H1 (cell line): ENCODE measurements around the gene DMBT1. TPM values are rescaled to one million over a fixed set of nuclear protein-coding genes. Genes with fewer than 3 reads are reported as not detected.

Source experiments
- CTCF ChIA-PET: fragments of 300-600 bp; sonication (Branson Sonifier 250); formaldehyde crosslinking; loops from one replicate; lab custom pipeline; 2021; ENCODE audit not compliant: partially characterized antibody; lab: Charles Lee
- POLR2A ChIA-PET: fragments of 300-600 bp; sonication (Branson Sonifier 250); formaldehyde crosslinking; loops from one replicate; lab custom pipeline; 2021; ENCODE audit warnings: inconsistent platforms; ENCODE audit not compliant: partially characterized antibody; lab: Charles Lee
- DNase-seq, 2 experiments: peaks; one replicate each; pipeline versions ENCODE4 v3.0.0 to v3.0.0-alpha.2; 2010 to 2022; ENCODE audit warnings: low spot score in 2 of 2, low read depth in 1 of 2, mixed read lengths in 1 of 2
- FAIRE-seq: peaks from 2 replicates; lab custom pipeline; 2011; peaks lifted over from hg19 to GRCh38; lab: Jason Lieb, UNC
- H2AFZ ChIP-seq: 2 replicates; pipeline ENCODE4 v1.8.1; 2012; ENCODE audit warnings: low read length, inconsistent platforms
- H2AK5ac ChIP-seq: 2 replicates; pipeline ENCODE4 v1.6.1; 2013; ENCODE audit warnings: low read depth, low read length
- H2BK120ac ChIP-seq: replicated peaks from 2 replicates; pipeline ENCODE3; 2013; ENCODE audit warnings: low read depth, low read length, inconsistent platforms
- H2BK12ac ChIP-seq: 2 replicates; pipeline ENCODE4 v1.6.1; 2013; ENCODE audit warnings: low read depth, low read length
- H2BK15ac ChIP-seq: 2 replicates; pipeline ENCODE4 v1.6.1; 2013; ENCODE audit warnings: low read length
- H2BK20ac ChIP-seq: 2 replicates; pipeline ENCODE4 v1.6.1; 2013; ENCODE audit warnings: low read length
- H2BK5ac ChIP-seq: 2 replicates; pipeline ENCODE4 v1.6.1; 2013; ENCODE audit warnings: low read depth, low read length
- H3K14ac ChIP-seq: 2 replicates; pipeline ENCODE4 v1.6.1; 2013; ENCODE audit warnings: inconsistent platforms; ENCODE audit not compliant: insufficient read length
- H3K18ac ChIP-seq: 2 replicates; pipeline ENCODE4 v1.6.1; 2013; ENCODE audit warnings: low read length; ENCODE audit errors: extremely low read depth
- H3K23ac ChIP-seq: 2 replicates; pipeline ENCODE4 v1.6.1; 2013; ENCODE audit warnings: inconsistent platforms; ENCODE audit not compliant: insufficient read length
- H3K23me2 ChIP-seq: 2 replicates; pipeline ENCODE4 v1.6.1; 2013; ENCODE audit warnings: low read depth, low read length
- H3K27ac ChIP-seq: 2 replicates; pipeline ENCODE4 v1.6.1; 2011; ENCODE audit warnings: low read depth, low read length, inconsistent platforms
- H3K27me3 ChIP-seq, 4 experiments: replicated peaks in 1 of 4; 1 replicate in 1 of 4; 2 replicates in 3 of 4; pipeline versions ENCODE4 v1.6.1 to v1.8.1; 2011 to 2013; ENCODE audit warnings: low read length in 3 of 4, mild to moderate bottlenecking in 3 of 4, inconsistent platforms in 2 of 4, mixed read lengths in 2 of 4, moderate library complexity in 1 of 4; ENCODE audit not compliant: control insufficient read depth in 3 of 4, insufficient read depth in 3 of 4; ENCODE audit errors: extremely low read depth in 1 of 4
- H3K36me3 ChIP-seq, 4 experiments: 2 replicates each; pipeline versions ENCODE4 v1.6.1 to v1.8.1; 2011 to 2013; ENCODE audit warnings: mild to moderate bottlenecking in 4 of 4, low read length in 3 of 4, moderate library complexity in 2 of 4, control low read depth in 1 of 4, inconsistent platforms in 1 of 4; ENCODE audit not compliant: insufficient read depth in 4 of 4, control insufficient read depth in 2 of 4
- H3K4ac ChIP-seq: replicated peaks from 2 replicates; pipeline ENCODE3; 2013; ENCODE audit warnings: low read length, low read depth, mixed read lengths, inconsistent platforms; ENCODE audit not compliant: insufficient read length
- H3K4me1 ChIP-seq, 4 experiments: replicated peaks in 1 of 4; 1 replicate in 1 of 4; 2 replicates in 3 of 4; pipeline versions ENCODE4 v1.6.1 to v1.8.1; 2011 to 2013; ENCODE audit warnings: low read length in 3 of 4, inconsistent platforms in 2 of 4, mixed read lengths in 1 of 4; ENCODE audit not compliant: insufficient read depth in 4 of 4, control insufficient read depth in 3 of 4
- H3K4me2 ChIP-seq, 2 experiments: 2 replicates each; pipeline versions ENCODE4 v1.6.1 to v1.8.1; 2011 to 2013; ENCODE audit warnings: low read depth in 2 of 2, low read length in 2 of 2, control low read depth in 1 of 2, inconsistent platforms in 1 of 2, mild to moderate bottlenecking in 1 of 2; ENCODE audit not compliant: insufficient read depth in 1 of 2
- H3K4me3 ChIP-seq, 4 experiments: fragments of 200-600, 300-600 bp in 1 of 4; sonication (generic), shearing (Covaris generic), sonication (Bioruptor Twin) in 1 of 4; 2 replicates each; pipeline versions ENCODE4 v1.5.1 to v1.8.1; 2011 to 2016; ENCODE audit warnings: low read length in 4 of 4, low read depth in 3 of 4, control low read depth in 2 of 4, inconsistent platforms in 2 of 4, mild to moderate bottlenecking in 2 of 4, mixed read lengths in 1 of 4, moderate library complexity in 1 of 4; ENCODE audit not compliant: insufficient read depth in 2 of 4; ENCODE audit errors: extremely low read depth in 1 of 4
- H3K56ac ChIP-seq: replicated peaks from 2 replicates; pipeline ENCODE3; 2013; ENCODE audit warnings: low read depth, mild to moderate bottlenecking, mixed read lengths, low read length, inconsistent platforms; ENCODE audit not compliant: insufficient read length
- H3K79me1 ChIP-seq: 2 replicates; pipeline ENCODE4 v1.6.1; 2013; ENCODE audit warnings: low read depth, low read length, control low read depth
- H3K79me2 ChIP-seq, 2 experiments: 2 replicates each; pipeline versions ENCODE4 v1.6.1 to v1.8.1; 2012 to 2013; ENCODE audit warnings: low read length in 2 of 2, mild to moderate bottlenecking in 2 of 2, inconsistent platforms in 1 of 2; ENCODE audit not compliant: insufficient read depth in 2 of 2, control insufficient read depth in 1 of 2
- H3K9ac ChIP-seq, 4 experiments: replicated peaks in 1 of 4; 1 replicate in 1 of 4; 2 replicates in 3 of 4; pipeline versions ENCODE4 v1.6.1 to v1.8.1; 2011 to 2013; ENCODE audit warnings: low read depth in 3 of 4, low read length in 3 of 4, control low read depth in 2 of 4, mild to moderate bottlenecking in 2 of 4, moderate library complexity in 2 of 4, inconsistent platforms in 1 of 4; ENCODE audit errors: extremely low read depth in 1 of 4
- H3K9me3 ChIP-seq, 2 experiments: 2 replicates each; pipeline versions ENCODE4 v1.6.1 to v1.8.1; 2012 to 2013; ENCODE audit warnings: mild to moderate bottlenecking in 2 of 2, moderate library complexity in 2 of 2, control low read depth in 1 of 2, inconsistent platforms in 1 of 2, low read depth in 1 of 2, low read length in 1 of 2, mixed read lengths in 1 of 2; ENCODE audit not compliant: insufficient read depth in 2 of 2
- H4K20me1 ChIP-seq, 2 experiments: replicated peaks in 1 of 2; 2 replicates each; pipeline versions ENCODE3 to v1.8.1; 2011 to 2013; ENCODE audit warnings: inconsistent platforms in 2 of 2, low read length in 2 of 2, mild to moderate bottlenecking in 1 of 2; ENCODE audit not compliant: insufficient read depth in 2 of 2, control insufficient read depth in 1 of 2
- H4K5ac ChIP-seq: 2 replicates; pipeline ENCODE4 v1.6.1; 2013; ENCODE audit warnings: low read length, low read depth, mixed read lengths, inconsistent platforms; ENCODE audit not compliant: insufficient read length
- H4K8ac ChIP-seq: 2 replicates; pipeline ENCODE4 v1.8.0; 2013; ENCODE audit warnings: mild to moderate bottlenecking, moderate library complexity, low read length, inconsistent platforms; ENCODE audit not compliant: insufficient read depth; ENCODE audit errors: extremely low read depth
- H4K91ac ChIP-seq: replicated peaks from 2 replicates; pipeline ENCODE3; 2013; ENCODE audit warnings: low read length, mixed read lengths, inconsistent platforms; ENCODE audit not compliant: insufficient read length
- BRCA1 ChIP-seq: IDR thresholded peaks from 2 replicates; pipeline ENCODE4 v1.6.1; 2012; ENCODE audit warnings: low read depth, low read length, improper control_type of control experiment
- CBX5 ChIP-seq: fragments of 300-800, 300-1000 bp; sonication (generic); IDR thresholded peaks from 2 replicates; pipeline ENCODE4 v1.7.1; 2016; ENCODE audit warnings: antibody characterized with exemption, low read length, low read depth
- E2F6 ChIP-seq: IDR thresholded peaks from 2 replicates; pipeline ENCODE4 v1.6.1; 2012; ENCODE audit warnings: inconsistent platforms
- JUN ChIP-seq: IDR thresholded peaks from 2 replicates; pipeline ENCODE4 v1.6.1; 2011; ENCODE audit warnings: low read depth, mild to moderate bottlenecking, improper control_type of control experiment, low read length
- KDM1A ChIP-seq: fragments of 200-600, 300-600 bp; sonication (generic); IDR thresholded peaks from 2 replicates; pipeline ENCODE4 v1.7.1; 2016; ENCODE audit warnings: mild to moderate bottlenecking, low read length, borderline replicate concordance
- NRF1 ChIP-seq: IDR thresholded peaks from 2 replicates; pipeline ENCODE4 v1.6.1; 2011; ENCODE audit warnings: mild to moderate bottlenecking, low read depth, low read length, improper control_type of control experiment
- RBBP5 ChIP-seq: IDR thresholded peaks from 2 replicates; pipeline ENCODE4 v1.7.1; 2012; ENCODE audit warnings: low read depth, mild to moderate bottlenecking, inconsistent platforms, low read length, moderate library complexity, borderline replicate concordance
- RFX5 ChIP-seq: IDR thresholded peaks from 2 replicates; pipeline ENCODE4 v1.6.1; 2011; ENCODE audit warnings: low read depth, low read length, improper control_type of control experiment, borderline replicate concordance
- USF2 ChIP-seq: IDR thresholded peaks from 2 replicates; pipeline ENCODE4 v1.6.1; 2011; ENCODE audit warnings: low read length, improper control_type of control experiment
- YY1 ChIP-seq: IDR thresholded peaks from 2 replicates; pipeline ENCODE4 v1.6.1; 2011; ENCODE audit warnings: low read depth, mild to moderate bottlenecking, low read length
- WGBS, 2 experiments: shearing (Covaris generic) in 1 of 2; methylation state at CpG; one replicate each; pipeline versions ENCODE4 v1.1.6 to v1.1.7; 2013 to 2015; ENCODE audit warnings: low lambda C conversion rate in 2 of 2, mixed read lengths in 2 of 2, inconsistent platforms in 1 of 2, low coverage in 1 of 2, missing lambda C conversion rate in 1 of 2; ENCODE audit not compliant: insufficient replicate concordance in 2 of 2, insufficient coverage in 1 of 2, insufficient read length in 1 of 2; ENCODE audit errors: extremely low coverage in 1 of 2, missing lambda C conversion rate in 1 of 2; 5-methylcytosine and 5-hydroxymethylcytosine counted together
- polyA plus RNA-seq, 7 experiments: library from polyadenylated mRNA; depleted of rRNA in 3 of 7; stranded (reverse) in 5 of 7; unstranded in 2 of 7; fragments of >200 nt in 5 of 7; fragments of 200-250 nt in 2 of 7; gene quantifications; 1 replicate in 5 of 7; 2 replicates in 1 of 7; 4 replicates in 1 of 7; pipeline versions ENCODE4 v1.2.1 to v1.2.3, GENCODE V29; 2011 to 2013; ENCODE audit warnings: missing spikeins in 2 of 7, mixed read lengths in 2 of 7
- total RNA-seq: library from RNA; stranded (reverse); fragmentation: NEBNext Ultra II Directional; extraction: Animal tissue kit (Norgen Biotek cat#: 25700); gene quantifications from 2 replicates; pipeline ENCODE4 v1.2.1, GENCODE V29; 2021

DMBT1 gene
- total and polyA plus RNA-seq, 2 of the 8 experiments (the other 6 are each of a cell fraction or from before 2014, with no cell fraction given) = 0.03 TPM; not detected in 1

- Histone ChIP-seq H2AFZ (no peak overlapping the region), H3K27ac (no peak overlapping the region), H3K23me2 (no peaks in the 10 kb centered on the region), H3K9ac (no peak overlapping the region), H3K23ac (no peak overlapping the region), H3K4ac (no peak overlapping the region), H3K4me3 (no peak overlapping the region), H3K4me1 (0 out of 7 replicates have a peak, but pooled peaks cover 0 to 2% (median 0%) of the 10 kb centered on the region in 4 experiments), H4K91ac (no peak overlapping the region), H4K20me1 (no peaks in the 10 kb centered on the region), H3K79me2 (no peaks in the 10 kb centered on the region), H3K18ac (no peak overlapping the region), H3K36me3 (no peaks in the 10 kb centered on the region), H2BK20ac (no peak overlapping the region), H2BK120ac (no peak overlapping the region), H4K5ac (no peak overlapping the region), H3K4me2 (no peak overlapping the region), H3K9me3 (no peaks in the 10 kb centered on the region), H3K56ac (no peak overlapping the region), H2AK5ac (no peak overlapping the region), H2BK15ac (no peak overlapping the region), H3K27me3 (no peaks in the 10 kb centered on the region), H4K8ac (no peak overlapping the region), H3K14ac (no peak overlapping the region), H3K79me1 (no peaks in the 10 kb centered on the region), H2BK12ac (no peak overlapping the region), H2BK5ac (no peak overlapping the region)
- POLR2A ChIA-PET = no interaction called here
- FAIRE-seq = no peak
- WGBS, 2 experiments = 85% methylated on average over 3 of the region's 3 CpGs; no CpG with 5 or more reads in 1 of the 2 experiments
- TF ChIP-seq RFX5 (no peak), NRF1 (no peak), BRCA1 (no peak), KDM1A (no peak), E2F6 (no peak), CBX5 (no peak), YY1 (no peak), RBBP5 (no peak), JUN (no peak), USF2 (no peak)
- CTCF ChIA-PET = interaction anchor here (1.5 to 3.2 kb wide), 2 partner anchors 12 to 22 kb away, joined by 5 to 27 read pairs; no protein-coding TSS in a partner anchor
- DNase-seq = no peak
Observed at GRCh38 chr10:122671355-122671754, 110.8 kb downstream of the DMBT1 start.
